ENCODE results near the gene FGD6.

Gene FGD6

GRCh38 chr12:95124106-95124505 lies 93.2 kb downstream of the FGD6 start:
- Histone ChIP-seq H3K27ac (ENCODE audit: low read depth, low read length) (no peak overlapping the region), H3K4me1 (ENCODE audit: insufficient read depth, low read length) (no peaks in the 10 kb centered on the region), H3K4me3 (ENCODE audit: low read length) (no peak overlapping the region), H3K9ac (ENCODE audit: low read depth, low read length) (no peak overlapping the region), H3K27me3 (ENCODE audit: insufficient read depth, low read length) (no peaks in the 10 kb centered on the region), H3K36me3 (ENCODE audit: insufficient read depth, low read length) (peaks cover 39% of the 10 kb centered on the region), H3K9me3 (ENCODE audit: insufficient read depth, low read depth, low read length) (no peaks in the 10 kb centered on the region)
- WGBS = 94% methylated on average over 7 of the region's 7 CpGs

GRCh38 chr12:95118788-95119179 lies 98.5 kb downstream of the FGD6 start:
- no peak overlapping the region; the same call in 1 of the 2 replicates for H3K27ac ChIP-seq (ENCODE audit: low read depth, low read length)
- 85% methylated on average over 3 of the region's 3 CpGs for WGBS
- no peaks in the 10 kb centered on the region for H3K27me3 ChIP-seq (ENCODE audit: insufficient read depth, low read length)
- H3K4me3 ChIP-seq (ENCODE audit: low read length) = no peak overlapping the region
- no peak overlapping the region for H3K9ac ChIP-seq (ENCODE audit: low read depth, low read length)
- peaks cover under 1% of the 10 kb centered on the region; the same call in 1 of the 2 replicates for H3K36me3 ChIP-seq (ENCODE audit: insufficient read depth, low read length)
- H3K9me3 ChIP-seq (ENCODE audit: insufficient read depth, low read depth, low read length) = no peaks in the 10 kb centered on the region
- peaks cover 31% of the 10 kb centered on the region for H3K4me1 ChIP-seq (ENCODE audit: insufficient read depth, low read length)

GRCh38 chr12:95118138-95118787 lies 99.0 kb downstream of the FGD6 start:
- Histone ChIP-seq H3K4me1 (ENCODE audit: insufficient read depth, low read length) (peaks cover 31% of the 10 kb centered on the region), H3K9me3 (ENCODE audit: insufficient read depth, low read depth, low read length) (no peaks in the 10 kb centered on the region), H3K27ac (ENCODE audit: low read depth, low read length) (no peak overlapping the region; the same call in 1 of the 2 replicates), H3K27me3 (ENCODE audit: insufficient read depth, low read length) (no peaks in the 10 kb centered on the region), H3K36me3 (ENCODE audit: insufficient read depth, low read length) (peaks cover 6% of the 10 kb centered on the region; the same call in 1 of the 2 replicates), H3K4me3 (ENCODE audit: low read length) (no peak overlapping the region), H3K9ac (ENCODE audit: low read depth, low read length) (no peak overlapping the region)
- WGBS = 92% methylated on average over 3 of the region's 4 CpGs

GRCh38 chr12:95117178-95117599 lies 100.1 kb downstream of the FGD6 start:
- Histone ChIP-seq H3K4me1 (ENCODE audit: insufficient read depth, low read length) (peaks cover 31% of the 10 kb centered on the region), H3K9me3 (ENCODE audit: insufficient read depth, low read depth, low read length) (no peaks in the 10 kb centered on the region), H3K9ac (ENCODE audit: low read depth, low read length) (no peak overlapping the region; the same call in 1 of the 2 replicates), H3K36me3 (ENCODE audit: insufficient read depth, low read length) (peaks cover 13% of the 10 kb centered on the region), H3K4me3 (ENCODE audit: low read length) (no peak overlapping the region), H3K27ac (ENCODE audit: low read depth, low read length) (peak overlapping the region; percentile 50; the same call in 1 of the 2 replicates), H3K27me3 (ENCODE audit: insufficient read depth, low read length) (no peaks in the 10 kb centered on the region)
- WGBS = 68% methylated on average over 2 of the region's 2 CpGs

- Histone ChIP-seq H3K4me3 (ENCODE audit: low read length) (no peak overlapping the region), H3K9ac (ENCODE audit: low read depth, low read length) (peak overlapping the region; percentile 35; the same call in 1 of the 2 replicates), H3K4me1 (ENCODE audit: insufficient read depth, low read length) (peaks cover 31% of the 10 kb centered on the region), H3K36me3 (ENCODE audit: insufficient read depth, low read length) (peaks cover 15% of the 10 kb centered on the region), H3K9me3 (ENCODE audit: insufficient read depth, low read depth, low read length) (no peaks in the 10 kb centered on the region), H3K27me3 (ENCODE audit: insufficient read depth, low read length) (no peaks in the 10 kb centered on the region), H3K27ac (ENCODE audit: low read depth, low read length) (peak overlapping the region; percentile 50)
- WGBS = 89% methylated on average over 3 of the region's 3 CpGs
Measured at GRCh38 chr12:95116773-95117172, 100.5 kb downstream of the FGD6 start.

GRCh38 chr12:95116341-95116740 lies 100.9 kb downstream of the FGD6 start:
- no peaks in the 10 kb centered on the region for H3K9me3 ChIP-seq (ENCODE audit: insufficient read depth, low read depth, low read length)
- H3K9ac ChIP-seq (ENCODE audit: low read depth, low read length) = peak overlapping the region; percentile 35; the same call in 1 of the 2 replicates
- H3K4me3 ChIP-seq (ENCODE audit: low read length) = no peak overlapping the region
- peaks cover 31% of the 10 kb centered on the region for H3K4me1 ChIP-seq (ENCODE audit: insufficient read depth, low read length)
- no peaks in the 10 kb centered on the region for H3K27me3 ChIP-seq (ENCODE audit: insufficient read depth, low read length)
- H3K36me3 ChIP-seq (ENCODE audit: insufficient read depth, low read length) = peaks cover 20% of the 10 kb centered on the region
- 92% methylated on average over 3 of the region's 4 CpGs for WGBS
- peak overlapping the region; percentile 50 for H3K27ac ChIP-seq (ENCODE audit: low read depth, low read length)

GRCh38 chr12:95115641-95116040 lies 101.6 kb downstream of the FGD6 start:
- Histone ChIP-seq H3K4me1 (ENCODE audit: insufficient read depth, low read length) (peaks cover 31% of the 10 kb centered on the region), H3K9me3 (ENCODE audit: insufficient read depth, low read depth, low read length) (no peaks in the 10 kb centered on the region), H3K9ac (ENCODE audit: low read depth, low read length) (no peak overlapping the region), H3K36me3 (ENCODE audit: insufficient read depth, low read length) (peaks cover 23% of the 10 kb centered on the region), H3K4me3 (ENCODE audit: low read length) (no peak overlapping the region), H3K27me3 (ENCODE audit: insufficient read depth, low read length) (no peaks in the 10 kb centered on the region), H3K27ac (ENCODE audit: low read depth, low read length) (peak overlapping the region; percentile 43; the same call in 1 of the 2 replicates)
- WGBS = 78% methylated on average over 7 of the region's 7 CpGs

GRCh38 chr12:95114766-95115405 lies 102.4 kb downstream of the FGD6 start:
- no peaks in the 10 kb centered on the region for H3K27me3 ChIP-seq (ENCODE audit: insufficient read depth, low read length)
- no peak overlapping the region for H3K9ac ChIP-seq (ENCODE audit: low read depth, low read length)
- 29% methylated on average over 3 of the region's 3 CpGs for WGBS
- H3K9me3 ChIP-seq (ENCODE audit: insufficient read depth, low read depth, low read length) = no peaks in the 10 kb centered on the region
- peaks cover 23% of the 10 kb centered on the region for H3K36me3 ChIP-seq (ENCODE audit: insufficient read depth, low read length)
- H3K4me3 ChIP-seq (ENCODE audit: low read length) = no peak overlapping the region
- H3K4me1 ChIP-seq (ENCODE audit: insufficient read depth, low read length) = peaks cover 31% of the 10 kb centered on the region
- peak overlapping the region; percentile 43; the same call in 1 of the 2 replicates for H3K27ac ChIP-seq (ENCODE audit: low read depth, low read length)

GRCh38 chr12:95107362-95107761 lies 109.9 kb downstream of the FGD6 start:
- H3K4me3 ChIP-seq (ENCODE audit: low read length) = no peak overlapping the region
- peaks cover 67% of the 10 kb centered on the region for H3K36me3 ChIP-seq (ENCODE audit: insufficient read depth, low read length)
- 93% methylated on average over 6 of the region's 7 CpGs for WGBS
- no peaks in the 10 kb centered on the region for H3K4me1 ChIP-seq (ENCODE audit: insufficient read depth, low read length)
- no peaks in the 10 kb centered on the region for H3K9me3 ChIP-seq (ENCODE audit: insufficient read depth, low read depth, low read length)
- no peak overlapping the region for H3K9ac ChIP-seq (ENCODE audit: low read depth, low read length)
- no peak overlapping the region for H3K27ac ChIP-seq (ENCODE audit: low read depth, low read length)
- H3K27me3 ChIP-seq (ENCODE audit: insufficient read depth, low read length) = no peaks in the 10 kb centered on the region

GRCh38 chr12:95105540-95105939 lies 111.7 kb downstream of the FGD6 start:
- Histone ChIP-seq H3K4me1 (ENCODE audit: insufficient read depth, low read length) (no peaks in the 10 kb centered on the region), H3K27me3 (ENCODE audit: insufficient read depth, low read length) (no peaks in the 10 kb centered on the region), H3K4me3 (ENCODE audit: low read length) (no peak overlapping the region), H3K9ac (ENCODE audit: low read depth, low read length) (no peak overlapping the region), H3K36me3 (ENCODE audit: insufficient read depth, low read length) (peaks cover 62% of the 10 kb centered on the region), H3K9me3 (ENCODE audit: insufficient read depth, low read depth, low read length) (no peaks in the 10 kb centered on the region), H3K27ac (ENCODE audit: low read depth, low read length) (no peak overlapping the region)
- 95% methylated on average over 7 of the region's 8 CpGs for WGBS

- Histone ChIP-seq H3K27ac (ENCODE audit: low read depth, low read length) (no peak overlapping the region), H3K9ac (ENCODE audit: low read depth, low read length) (no peak overlapping the region), H3K4me1 (ENCODE audit: insufficient read depth, low read length) (no peaks in the 10 kb centered on the region), H3K9me3 (ENCODE audit: insufficient read depth, low read depth, low read length) (no peaks in the 10 kb centered on the region), H3K27me3 (ENCODE audit: insufficient read depth, low read length) (no peaks in the 10 kb centered on the region), H3K36me3 (ENCODE audit: insufficient read depth, low read length) (peaks cover 67% of the 10 kb centered on the region), H3K4me3 (ENCODE audit: low read length) (no peak overlapping the region)
- WGBS = 100% methylated on average over 2 of the region's 2 CpGs
Measured at GRCh38 chr12:95104919-95105452, 112.3 kb downstream of the FGD6 start.

Data from HUES64 (cell line).